KOPT-K1 (cell line): Measurements from ENCODE around the gene IER2.
"Not testable (repeated sequence)": the region's sequence is repeated elsewhere in the genome, so short reads cannot be mapped to it uniquely, and the experiment has no call there.

Source experiments
- H3K27ac ChIP-seq: fragments of 200-600 bp; sonication (generic); 2 replicates; pipeline ENCODE4 v1.5.1; 2016; ENCODE audit warnings: antibody characterized with exemption, mild to moderate bottlenecking, low read depth, low read length; ENCODE audit not compliant: poor library complexity, severe bottlenecking
- H3K36me3 ChIP-seq: fragments of 200-600 bp; sonication (generic); 2 replicates; pipeline ENCODE4 v1.5.1; 2017; ENCODE audit warnings: antibody characterized with exemption, mild to moderate bottlenecking, low read length, moderate library complexity; ENCODE audit not compliant: insufficient read depth
- H3K9me3 ChIP-seq: fragments of 200-600 bp; sonication (generic); 2 replicates; pipeline ENCODE4 v1.5.1; 2017; ENCODE audit warnings: antibody characterized with exemption, low read length, mild to moderate bottlenecking; ENCODE audit not compliant: insufficient read depth, poor library complexity, severe bottlenecking

Gene IER2

GRCh38 chr19:13163609-13164342 lies 13.6 kb downstream of the IER2 start:
- no peaks in the 10 kb centered on the region for H3K36me3 ChIP-seq
- peak overlapping the region; percentile 91 for H3K27ac ChIP-seq
- H3K9me3 ChIP-seq = no peaks in the 10 kb centered on the region

GRCh38 chr19:13164343-13165161 lies 14.3 kb downstream of the IER2 start:
- H3K9me3 ChIP-seq = no peaks in the 10 kb centered on the region
- H3K27ac ChIP-seq = peak overlapping the region; percentile 91

DNA sequence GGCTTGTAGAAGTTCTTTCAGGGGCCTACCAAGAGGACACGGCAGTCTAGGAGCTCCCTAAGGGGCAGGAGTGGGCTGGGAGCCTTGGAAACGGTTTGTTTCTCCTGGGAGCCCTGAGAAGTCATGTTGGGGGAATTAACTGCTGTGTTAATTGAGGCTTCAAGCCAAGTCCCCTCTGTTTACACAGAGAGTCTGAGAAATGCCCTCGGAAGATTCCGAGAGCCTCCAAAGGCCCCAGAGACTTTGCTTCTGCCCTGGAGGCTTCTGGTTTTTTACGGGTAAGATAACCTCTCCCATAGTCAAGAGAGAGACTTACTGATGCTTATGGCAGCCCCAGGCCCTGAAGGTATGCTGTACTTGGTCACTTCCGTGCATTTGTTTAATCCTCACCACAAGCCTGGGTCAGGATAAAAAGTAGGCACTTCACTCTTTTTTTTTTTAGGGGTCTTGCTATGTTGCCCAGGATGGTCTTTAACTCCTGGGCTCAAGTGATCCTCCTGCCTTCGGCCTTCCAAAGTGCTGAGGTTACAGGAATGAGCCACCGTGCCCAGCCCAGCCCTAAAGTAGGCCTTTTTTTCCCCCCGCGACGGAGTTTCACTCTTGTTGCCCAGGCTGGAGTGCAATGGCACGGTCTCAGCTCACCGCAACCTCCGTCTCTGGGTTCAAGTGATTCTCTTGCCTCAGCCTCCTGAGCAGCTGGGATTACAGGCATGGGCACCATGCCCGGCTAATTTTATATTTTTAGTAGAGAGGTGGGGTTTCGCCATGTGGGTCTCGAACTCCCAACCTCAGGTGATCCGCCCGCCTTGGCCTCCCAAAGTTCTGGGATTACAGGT lies 15.2 kb downstream of the IER2 start:
- peak overlapping the region; percentile 91 for H3K27ac ChIP-seq
- no peaks in the 10 kb centered on the region for H3K36me3 ChIP-seq
- H3K9me3 ChIP-seq = no peaks in the 10 kb centered on the region

More at GRCh38 chr19:13164343-13165161, 14.3 kb downstream of the IER2 start:
- H3K36me3 ChIP-seq = no peaks in the 10 kb centered on the region

DNA sequence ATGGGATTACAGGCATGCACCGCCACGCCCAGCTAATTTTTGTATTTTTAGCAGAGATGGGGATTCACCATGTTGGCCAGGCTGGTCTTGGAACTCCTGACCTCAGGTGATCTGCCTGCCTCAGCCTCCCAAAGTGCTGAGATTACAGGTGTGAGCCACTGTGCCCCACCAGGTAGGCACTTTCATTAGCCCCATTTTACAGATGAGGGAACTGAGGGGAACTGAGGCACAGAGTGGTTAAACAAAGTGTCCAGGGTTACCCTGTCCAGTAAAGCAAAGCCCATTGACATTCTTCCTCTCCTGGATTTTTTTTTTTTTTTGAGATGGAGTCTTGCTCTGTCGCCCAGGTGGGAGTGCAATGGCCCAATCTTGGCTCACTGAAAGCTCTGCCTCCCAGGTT lies 15.9 kb downstream of the IER2 start:
- peak overlapping the region; percentile 91 for H3K27ac ChIP-seq
- H3K9me3 ChIP-seq, H3K36me3 ChIP-seq: not testable (repeated sequence)

- H3K36me3 ChIP-seq = no peaks in the 10 kb centered on the region
- peak overlapping the region; percentile 91 for H3K27ac ChIP-seq
- no peaks in the 10 kb centered on the region for H3K9me3 ChIP-seq
Observed at GRCh38 chr19:13169769-13170168, 19.6 kb downstream of the IER2 start.

- Histone ChIP-seq H3K27ac (no peak overlapping the region), H3K9me3 (no peaks in the 10 kb centered on the region), H3K36me3 (no peaks in the 10 kb centered on the region)
Observed at GRCh38 chr19:13171146-13171545, 20.9 kb downstream of the IER2 start.

DNA sequence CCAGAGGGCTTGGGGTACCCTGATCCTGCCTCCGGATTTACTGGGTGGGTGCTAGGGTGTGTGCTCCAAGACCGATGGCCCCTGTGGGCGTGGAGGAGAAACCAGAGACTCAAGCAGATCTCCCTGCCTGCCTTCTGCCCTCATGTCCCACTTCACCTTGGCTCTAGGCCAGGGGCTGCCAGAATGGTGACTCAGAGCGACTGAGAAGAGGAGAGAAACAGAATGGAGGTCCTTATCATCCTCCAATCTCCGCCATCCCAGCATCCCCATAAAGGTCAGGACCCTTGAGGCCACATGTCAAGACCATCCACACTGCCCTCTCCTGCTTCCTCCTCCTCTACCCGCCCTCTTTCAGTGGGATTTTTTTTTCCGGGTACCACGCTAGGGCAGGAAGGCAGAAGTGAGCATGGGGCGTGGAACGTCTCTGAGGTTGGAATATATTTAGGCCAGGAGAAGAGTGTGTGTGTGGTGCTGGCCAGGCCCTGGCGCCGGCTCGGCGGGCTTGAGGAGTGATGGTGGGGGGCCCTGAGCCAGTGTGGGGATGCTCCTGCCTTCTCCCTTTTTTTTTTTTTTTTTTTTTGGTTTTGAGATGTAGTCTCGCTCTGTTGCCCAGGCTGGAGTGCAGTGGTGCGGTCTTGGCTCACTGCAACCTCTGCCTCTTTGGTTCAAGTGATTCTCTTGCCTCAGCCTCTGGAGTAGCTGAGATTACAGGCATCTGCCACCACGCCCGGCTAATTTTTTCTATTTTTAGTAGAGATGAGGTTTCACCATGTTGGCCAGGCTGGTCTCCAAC lies 22.3 kb downstream of the IER2 start:
- Histone ChIP-seq H3K27ac (peak overlapping the region; percentile 74), H3K36me3 (no peaks in the 10 kb centered on the region), H3K9me3 (no peaks in the 10 kb centered on the region)

DNA sequence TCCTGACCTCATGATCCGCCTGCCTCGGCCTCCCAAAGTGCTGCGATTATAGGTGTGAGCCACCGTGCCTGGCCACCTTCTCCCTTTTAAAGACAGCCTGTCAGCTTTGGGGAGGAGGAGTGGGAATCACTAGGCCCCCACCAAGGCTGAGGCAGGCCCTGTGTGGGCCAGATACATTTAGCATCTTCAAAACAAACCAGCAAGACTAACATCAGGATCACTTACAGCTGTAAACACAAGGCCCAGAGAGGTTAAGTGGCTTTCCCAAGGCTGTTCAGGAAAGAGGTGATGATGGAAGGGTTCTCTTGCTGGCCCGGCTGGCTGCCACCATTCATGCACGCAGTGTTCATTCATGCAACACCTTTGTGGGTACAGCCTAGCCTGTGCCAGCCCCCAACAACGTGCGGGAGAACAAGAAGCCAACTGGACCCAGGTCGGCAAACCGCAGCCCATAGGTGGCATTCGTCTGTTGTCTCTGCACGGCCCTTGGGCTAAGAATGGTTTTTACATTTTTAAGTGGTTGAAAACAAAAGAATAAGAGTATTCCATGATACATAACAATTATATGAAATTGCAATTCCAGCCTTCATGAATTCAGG lies 23.0 kb downstream of the IER2 start:
- H3K9me3 ChIP-seq = no peaks in the 10 kb centered on the region
- H3K27ac ChIP-seq = no peak overlapping the region
- H3K36me3 ChIP-seq = no peaks in the 10 kb centered on the region

DNA sequence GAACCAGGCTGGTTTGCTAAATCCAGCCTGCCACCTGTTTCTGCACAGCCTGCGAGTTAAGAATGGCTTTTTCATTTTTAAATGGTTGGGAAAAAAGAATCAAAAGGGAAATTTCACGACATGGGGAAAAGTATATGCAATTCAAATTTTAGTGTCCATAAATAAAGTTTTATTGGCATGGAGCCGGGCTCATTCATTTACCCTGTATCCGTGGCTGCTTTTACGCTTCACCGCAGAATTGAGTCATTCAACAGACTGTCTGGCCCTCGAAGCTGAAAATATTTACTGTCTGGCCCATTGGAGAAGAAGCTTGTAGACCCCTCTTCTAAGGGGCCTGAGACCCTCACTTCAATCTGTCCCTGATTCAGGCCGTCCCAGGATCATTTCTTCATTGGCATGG lies 26.1 kb downstream of the IER2 start:
- Histone ChIP-seq H3K9me3 (no peaks in the 10 kb centered on the region), H3K27ac (no peak overlapping the region), H3K36me3 (no peaks in the 10 kb centered on the region)

- not testable (repeated sequence) for H3K9me3 ChIP-seq, H3K36me3 ChIP-seq, H3K27ac ChIP-seq
Observed at GRCh38 chr19:13177584-13177983, 27.4 kb downstream of the IER2 start.

DNA sequence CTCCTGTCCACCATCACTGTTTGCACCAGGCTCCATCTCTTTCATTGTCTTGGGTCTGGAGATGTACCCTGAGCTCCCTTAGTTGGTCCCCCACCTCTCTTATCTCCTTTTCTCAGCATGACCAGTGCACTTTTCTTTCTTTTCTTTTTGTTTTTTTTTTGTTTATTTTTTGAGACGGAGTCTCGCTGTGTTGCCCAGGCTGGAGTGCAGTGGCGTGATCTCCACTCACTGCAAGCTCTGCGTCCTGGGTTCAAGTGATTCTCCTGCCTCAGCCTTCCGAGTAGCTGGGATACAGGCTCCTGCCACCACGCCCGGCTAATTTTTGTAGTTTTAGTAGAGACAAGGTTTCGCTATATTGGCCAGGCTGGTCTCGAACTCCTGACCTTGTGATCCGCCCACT lies 28.1 kb downstream of the IER2 start:
- H3K36me3 ChIP-seq, H3K27ac ChIP-seq, H3K9me3 ChIP-seq: not testable (repeated sequence)

DNA sequence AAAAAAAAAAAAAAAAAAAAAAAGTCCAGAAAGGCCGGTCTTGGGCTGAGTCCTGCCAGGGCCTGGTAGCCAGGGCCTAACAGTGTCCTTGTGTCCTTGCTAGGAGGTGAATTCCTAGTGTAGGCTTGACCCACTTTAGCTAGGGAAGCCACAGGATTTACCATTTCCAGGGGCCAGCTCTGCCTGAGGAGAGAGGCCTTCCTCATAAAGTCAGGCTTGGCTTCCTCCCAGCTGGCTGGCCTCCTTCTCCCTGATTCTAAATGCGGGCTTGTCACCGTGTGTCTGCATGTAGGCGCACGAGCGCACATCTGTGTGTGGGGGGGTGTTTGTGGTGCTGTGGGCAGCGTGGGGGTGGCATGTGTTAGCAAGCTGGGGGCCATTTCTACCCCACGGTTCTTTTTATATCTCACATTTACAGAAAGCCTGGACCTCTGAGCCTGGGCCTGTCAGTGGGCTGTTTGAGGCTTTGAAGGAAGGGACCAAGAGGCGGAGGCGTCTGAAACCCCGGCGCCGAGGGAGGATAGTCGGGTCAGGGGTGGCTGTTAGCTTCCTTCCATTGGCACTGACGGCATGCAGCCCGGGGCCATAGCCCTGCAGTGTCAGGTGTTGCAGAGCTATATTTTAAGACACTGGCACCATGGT lies 31.7 kb downstream of the IER2 start:
- Histone ChIP-seq H3K36me3 (no peaks in the 10 kb centered on the region), H3K27ac (peak overlapping the region; percentile 55), H3K9me3 (no peaks in the 10 kb centered on the region)

GRCh38 chr19:13184926-13185325 lies 34.7 kb downstream of the IER2 start:
- H3K9me3 ChIP-seq, H3K27ac ChIP-seq, H3K36me3 ChIP-seq: not testable (repeated sequence)
